Activated B cell treated with CpG ODN at 0.5 μM for 24 hours (primary cell): ENCODE results near the gene CENATAC. TPM values are rescaled to one million over a fixed set of nuclear protein-coding genes. Genes with fewer than 3 reads are reported as not detected.
"Not testable (repeated sequence)": the region's sequence is repeated elsewhere in the genome, so short reads cannot be mapped to it uniquely, and the experiment has no call there.

Experiments
- ATAC-seq: fragments of 200-7000 bp; cut with Tn5 transposase; one replicate; pipeline ENCODE4 v1.10.0; 2021; ENCODE audit warnings: low read depth, mild to moderate bottlenecking, moderate library complexity
- CTCF ChIA-PET: fragments of 350-600 bp; sonication (Branson Sonifier 250); formaldehyde crosslinking; loops from one replicate; lab custom pipeline; 2021; ENCODE audit warnings: antibody characterized with exemption; lab: Charles Lee
- POLR2A ChIA-PET: fragments of 350-600 bp; sonication (Branson Sonifier 250); formaldehyde crosslinking; loops from one replicate; lab custom pipeline; 2021; ENCODE audit warnings: antibody characterized with exemption; lab: Charles Lee
- DNase-seq: peaks from one replicate; pipeline ENCODE4 v3.0.0; 2022
- H3K27ac Mint-ChIP-seq: one replicate; pipeline ENCODE4 v1.8.0; 2020; ENCODE audit warnings: mixed read lengths
- H3K27me3 Mint-ChIP-seq: one replicate; pipeline ENCODE4 v1.8.0; 2021; ENCODE audit warnings: mixed read lengths
- H3K36me3 Mint-ChIP-seq: one replicate; pipeline ENCODE4 v1.8.0; 2021; ENCODE audit warnings: low read depth, mixed read lengths
- H3K4me1 Mint-ChIP-seq: one replicate; pipeline ENCODE4 v1.8.0; 2021; ENCODE audit warnings: mixed read lengths
- H3K4me3 Mint-ChIP-seq: one replicate; pipeline ENCODE4 v1.8.0; 2020; ENCODE audit warnings: mild to moderate bottlenecking, mixed read lengths
- H3K9me3 Mint-ChIP-seq: one replicate; pipeline ENCODE4 v1.8.0; 2020; ENCODE audit warnings: mixed read lengths
- intact Hi-C: fragments of 100-400 bp; cut with micrococcal nuclease; formaldehyde crosslinking; loops from one replicate; pipeline ENCODE4 v1.15.1; 2024
- total RNA-seq: library from RNA; stranded (reverse); gene quantifications from 2 replicates; pipeline ENCODE4 v1.2.3, GENCODE V29; 2022
- TF ChIP-seq, protein P1 (sequence below): fragments of 200-600 bp; IDR thresholded peaks from one replicate; pipeline ENCODE4 v1.8.0; 2022; ENCODE audit warnings: antibody characterized with exemption, mild to moderate bottlenecking

The CENATAC gene
- total RNA-seq, 1 donor from 2014 or later, result 85.7 TPM

DNA sequence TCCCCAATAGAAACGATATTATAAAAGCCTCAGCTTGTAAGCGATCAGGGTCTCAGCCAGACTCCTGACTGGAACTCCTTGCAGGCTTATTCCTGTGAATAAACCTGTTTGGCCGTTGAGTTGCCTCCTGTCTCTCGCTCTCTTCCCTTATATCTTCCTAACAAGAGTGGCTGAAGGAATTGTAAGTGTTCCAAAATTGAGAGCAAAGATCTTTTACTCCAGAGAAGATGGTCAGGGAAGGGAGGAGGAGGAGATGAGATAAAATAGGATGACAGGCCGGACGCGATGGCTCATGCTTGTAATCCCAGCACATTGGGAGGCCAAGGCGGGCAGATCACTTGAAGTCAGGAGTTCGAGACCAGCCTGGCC, 34.0 kb downstream of the CENATAC start:
- TF ChIP-seq, protein P1, sequence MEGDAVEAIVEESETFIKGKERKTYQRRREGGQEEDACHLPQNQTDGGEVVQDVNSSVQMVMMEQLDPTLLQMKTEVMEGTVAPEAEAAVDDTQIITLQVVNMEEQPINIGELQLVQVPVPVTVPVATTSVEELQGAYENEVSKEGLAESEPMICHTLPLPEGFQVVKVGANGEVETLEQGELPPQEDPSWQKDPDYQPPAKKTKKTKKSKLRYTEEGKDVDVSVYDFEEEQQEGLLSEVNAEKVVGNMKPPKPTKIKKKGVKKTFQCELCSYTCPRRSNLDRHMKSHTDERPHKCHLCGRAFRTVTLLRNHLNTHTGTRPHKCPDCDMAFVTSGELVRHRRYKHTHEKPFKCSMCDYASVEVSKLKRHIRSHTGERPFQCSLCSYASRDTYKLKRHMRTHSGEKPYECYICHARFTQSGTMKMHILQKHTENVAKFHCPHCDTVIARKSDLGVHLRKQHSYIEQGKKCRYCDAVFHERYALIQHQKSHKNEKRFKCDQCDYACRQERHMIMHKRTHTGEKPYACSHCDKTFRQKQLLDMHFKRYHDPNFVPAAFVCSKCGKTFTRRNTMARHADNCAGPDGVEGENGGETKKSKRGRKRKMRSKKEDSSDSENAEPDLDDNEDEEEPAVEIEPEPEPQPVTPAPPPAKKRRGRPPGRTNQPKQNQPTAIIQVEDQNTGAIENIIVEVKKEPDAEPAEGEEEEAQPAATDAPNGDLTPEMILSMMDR, result no peak
- Mint-ChIP-seq H3K9me3 (no peaks in the 10 kb centered on the region), H3K27ac (no peak overlapping the region), H3K36me3 (peaks cover 7% of the 10 kb centered on the region), H3K4me1 (peaks cover 15% of the 10 kb centered on the region), H3K27me3 (no peaks in the 10 kb centered on the region), H3K4me3 (no peak overlapping the region)
- intact Hi-C loops, result loop anchor here (2.0 kb wide), 2 partner anchors 125 to 341 kb away; no protein-coding TSS in a partner anchor
- ChIA-PET CTCF (interaction anchor here (0.7 to 1.1 kb wide), 2 partner anchors 13 to 33 kb away, joined by 3 read pairs; partner anchors contain the start of gene TRAPPC4), POLR2A (interaction anchor here (0.6 kb wide), 1 partner anchor 14 kb away, joined by 5 read pairs; no protein-coding TSS in a partner anchor)
- DNase-seq, result no peak
- no peak for ATAC-seq

DNA sequence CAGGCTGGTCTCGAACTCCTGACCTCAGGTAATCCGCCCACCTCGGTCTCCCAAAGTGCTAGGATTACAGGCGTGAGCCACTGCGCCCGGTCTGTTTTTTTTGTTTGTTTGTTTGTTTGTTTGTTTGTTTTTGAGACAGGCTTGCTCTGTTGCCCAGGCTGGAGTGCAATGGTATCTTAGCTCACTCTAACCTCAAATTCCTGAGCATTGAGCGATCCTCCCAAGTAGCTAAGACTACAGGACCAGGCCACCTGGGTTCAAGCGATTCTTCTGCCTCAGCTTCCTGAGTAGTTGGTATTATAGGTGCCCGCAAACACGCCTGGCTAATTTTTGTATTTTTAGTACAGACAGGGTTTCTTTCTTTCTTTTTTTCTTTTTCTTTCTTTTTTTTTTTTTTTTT, 35.5 kb downstream of the CENATAC start:
- H3K27me3 Mint-ChIP-seq, intact Hi-C loops, H3K4me3 Mint-ChIP-seq, H3K9me3 Mint-ChIP-seq, DNase-seq, ATAC-seq, H3K36me3 Mint-ChIP-seq, H3K27ac Mint-ChIP-seq: not testable (repeated sequence)
- H3K4me1 Mint-ChIP-seq, result peaks cover 15% of the 10 kb centered on the region
- CTCF ChIA-PET, result interaction anchor here (1.1 kb wide), 1 partner anchor 9 kb away, joined by 3 read pairs; no protein-coding TSS in a partner anchor
- POLR2A ChIA-PET, result interaction anchor here (0.7 to 1.2 kb wide), 3 partner anchors 10 to 34 kb away, joined by 3 to 5 read pairs (median 4); no protein-coding TSS in a partner anchor

DNA sequence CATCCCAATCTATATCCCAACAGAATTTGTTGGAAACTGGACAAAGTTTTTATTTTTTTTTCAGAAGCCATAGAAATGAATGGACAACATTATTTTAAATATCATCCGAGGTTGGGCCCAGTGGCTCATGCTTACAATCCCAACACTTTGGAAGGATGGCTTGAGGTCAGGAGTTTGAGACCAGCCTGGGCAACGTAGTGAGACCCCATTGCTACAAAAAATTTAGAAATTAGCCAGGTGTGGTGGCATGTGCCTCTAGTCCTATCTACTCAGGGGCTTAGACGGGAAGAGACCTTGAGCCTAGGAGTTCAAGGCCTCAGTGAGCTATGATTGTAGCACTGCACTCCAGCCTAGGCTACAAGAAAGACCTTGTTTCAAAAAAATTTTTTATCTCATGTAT, 36.9 kb downstream of the CENATAC start:
- Mint-ChIP-seq H3K36me3 (no peaks in the 10 kb centered on the region), H3K4me3 (no peak overlapping the region), H3K4me1 (peaks cover 16% of the 10 kb centered on the region), H3K27me3 (no peaks in the 10 kb centered on the region), H3K9me3 (no peaks in the 10 kb centered on the region), H3K27ac (no peak overlapping the region)
- ChIA-PET CTCF (no interaction called here), POLR2A (interaction anchor here (0.8 to 1.5 kb wide), 3 partner anchors 12 to 32 kb away, joined by 4 to 7 read pairs (median 6); partner anchors contain the start of genes HYOU1 and VPS11)
- intact Hi-C loops, result no loop called here
- DNase-seq (no peak), ATAC-seq (no peak)
- TF ChIP-seq, protein P1, result no peak

DNA sequence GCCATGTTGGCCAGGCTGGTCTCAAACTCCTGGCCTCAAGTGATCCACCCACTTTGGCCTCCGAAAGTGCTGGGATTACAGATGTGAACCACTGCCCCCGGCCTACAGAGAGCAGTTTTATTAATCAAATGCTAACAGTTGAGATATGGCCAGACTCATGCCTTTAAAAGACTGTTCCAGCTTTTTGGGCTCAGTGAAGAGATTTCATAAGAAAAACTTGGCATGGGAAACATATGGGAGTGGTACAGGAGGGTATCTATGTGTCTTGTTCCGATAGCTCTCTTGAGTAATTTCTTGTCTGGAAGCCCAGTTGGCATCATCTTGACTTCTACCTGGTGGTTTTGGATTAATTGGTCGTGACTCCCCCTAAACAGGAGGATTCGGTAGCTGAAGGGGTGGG, 40.9 kb downstream of the CENATAC start:
- DNase-seq (no peak), ATAC-seq (no peak)
- TF ChIP-seq, protein P1, result no peak
- Mint-ChIP-seq H3K4me1 (peaks cover 11% of the 10 kb centered on the region), H3K27me3 (no peaks in the 10 kb centered on the region), H3K27ac (no peak overlapping the region), H3K9me3 (no peaks in the 10 kb centered on the region), H3K36me3 (no peaks in the 10 kb centered on the region), H3K4me3 (no peak overlapping the region)
- ChIA-PET CTCF (no interaction called here), POLR2A (interaction anchor here (0.9 kb wide), 1 partner anchor 20 kb away, joined by 3 read pairs; the partner anchor contains the start of gene TRAPPC4)
- intact Hi-C loops, result no loop called here

DNA sequence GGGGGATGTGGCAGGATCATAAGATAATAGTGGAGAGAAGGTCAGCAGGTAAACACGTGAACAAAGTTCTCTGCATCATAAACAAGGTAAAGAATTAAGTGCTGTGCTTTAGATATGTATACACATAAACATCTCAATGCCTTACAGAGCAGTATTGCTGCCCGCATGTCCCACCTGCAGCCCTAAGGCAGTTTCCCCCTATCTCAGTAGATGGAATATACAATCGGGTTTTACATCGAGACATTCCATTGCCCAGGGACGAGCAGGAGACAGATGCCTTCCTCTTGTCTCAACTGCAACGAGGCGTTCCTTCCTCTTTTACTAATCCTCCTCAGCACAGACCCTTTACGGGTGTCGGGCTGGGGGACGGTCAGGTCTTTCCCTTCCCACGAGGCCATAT, 41.5 kb downstream of the CENATAC start:
- H3K36me3 Mint-ChIP-seq, H3K27ac Mint-ChIP-seq, DNase-seq, CTCF ChIA-PET, intact Hi-C loops, H3K27me3 Mint-ChIP-seq, H3K4me3 Mint-ChIP-seq, H3K9me3 Mint-ChIP-seq, POLR2A ChIA-PET, ATAC-seq: not testable (repeated sequence)
- H3K4me1 Mint-ChIP-seq, result peaks cover 11% of the 10 kb centered on the region

DNA sequence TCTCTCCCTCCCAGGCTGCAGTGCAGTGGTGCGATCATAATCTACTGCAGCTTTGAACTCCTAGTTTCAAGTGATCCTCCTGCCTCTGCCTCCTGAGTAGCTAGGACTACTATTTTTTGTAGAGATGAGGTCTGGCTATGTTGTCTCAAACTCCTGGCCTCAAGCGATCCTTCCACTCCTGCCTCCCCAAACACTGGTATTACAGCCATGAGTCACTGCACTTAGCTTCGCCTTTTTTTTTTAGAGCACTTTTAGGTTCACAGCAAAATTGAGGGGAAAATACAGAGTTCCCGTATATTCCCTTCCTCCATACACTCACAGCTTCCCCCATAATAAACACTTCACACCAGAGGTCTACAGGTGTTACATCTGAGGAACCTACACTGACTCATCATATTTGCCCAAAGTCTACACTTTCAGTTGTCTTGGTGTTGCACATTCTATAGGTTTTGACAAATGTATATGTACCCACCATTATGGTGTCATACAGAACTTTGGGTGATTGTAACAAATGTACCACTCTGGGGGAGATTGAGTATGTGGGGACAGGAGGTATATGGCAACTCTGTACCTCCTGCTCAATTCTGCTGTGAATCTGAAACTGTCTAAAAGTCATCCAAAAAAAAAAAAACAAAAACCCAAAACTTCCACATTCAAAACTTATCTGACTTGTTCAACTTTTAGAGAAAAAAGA, 44.0 kb downstream of the CENATAC start:
- intact Hi-C loops, result no loop called here
- TF ChIP-seq, protein P1, result no peak
- H3K27me3 Mint-ChIP-seq, result no peaks in the 10 kb centered on the region
- H3K27ac Mint-ChIP-seq, result no peak overlapping the region
- DNase-seq (no peak), ATAC-seq (no peak)
- H3K36me3 Mint-ChIP-seq, result peaks cover 26% of the 10 kb centered on the region
- H3K4me1 Mint-ChIP-seq, result peaks cover 11% of the 10 kb centered on the region
- no peak overlapping the region for H3K4me3 Mint-ChIP-seq
- CTCF ChIA-PET, result interaction anchor here (0.6 kb wide), 1 partner anchor 435 kb away, joined by 3 read pairs; the partner anchor contains the start of gene PHLDB1
- H3K9me3 Mint-ChIP-seq, result no peaks in the 10 kb centered on the region
- POLR2A ChIA-PET, result interaction anchor here (1.3 to 1.4 kb wide), 2 partner anchors 11 to 15 kb away, joined by 7 to 8 read pairs; partner anchors contain the start of gene HYOU1
